22Rv1 (cell line): Measurements from ENCODE around the gene P3H3.
"Not testable (repeated sequence)": the region's sequence is repeated elsewhere in the genome, so short reads cannot be mapped to it uniquely, and the experiment has no call there.

Source experiments
- CTCF ChIP-seq: fragments of 450-650 bp; IDR thresholded peaks from 2 replicates; pipeline ENCODE4 v1.5.1; 2017; ENCODE audit warnings: mild to moderate bottlenecking
- ZFX ChIP-seq: fragments of 450-650 bp; IDR thresholded peaks from 2 replicates; pipeline ENCODE4 v1.6.1; 2017; ENCODE audit warnings: antibody characterized with exemption, borderline replicate concordance

- TF ChIP-seq CTCF, ZFX: not testable (repeated sequence)
Observed at GRCh38 chr12:6888794-6889193, 60.6 kb downstream of the P3H3 start.
